Endodermal cell (in vitro differentiated cells): ENCODE results near the gene RINL. TPM values are rescaled to one million over a fixed set of nuclear protein-coding genes. Genes with fewer than 3 reads are reported as not detected.

ENCODE experiments used
- total RNA-seq, 2 donors: library from RNA; stranded (reverse); fragmentation: NEBNext Ultra II Directional in 1 of 2; extraction: Animal tissue kit (Norgen Biotek cat#: 25700) in 1 of 2; gene quantifications; 2 replicates in 1 of 2; 3 replicates in 1 of 2; pipeline ENCODE4 v1.2.1, GENCODE V29; 2021

Gene RINL
- total RNA-seq, 2 donors from 2014 or later, result 4.8 to 6.7 TPM

Other genes with a start within 250 kb of the RINL start
- 100 to 1,000 TPM; 378 to 437 TPM for gene ACTN4, start 230.6 kb downstream of the RINL start, total RNA-seq
- 10 to 100 TPM; 14.5 to 83.0 TPM for gene CAPN12, start 133.8 kb downstream of the RINL start, total RNA-seq
- gene LGALS7, start 104.8 kb downstream of the RINL start, total RNA-seq, result 1 to 10 TPM in 1 of 2 donors, not detected in 1; 1.8 TPM
- not detected for gene LGALS7B, start 89.1 kb downstream of the RINL start, total RNA-seq
- under 1 TPM; 0.49 to 0.84 TPM for gene LGALS4, start 65.3 kb downstream of the RINL start, total RNA-seq
- 100 to 1,000 TPM; 114 to 129 TPM for gene ECH1, start 46.5 kb downstream of the RINL start, total RNA-seq
- 100 to 1,000 TPM; 607 to 646 TPM for gene HNRNPL, start 28.3 kb downstream of the RINL start, total RNA-seq
- gene SIRT2, start 21.3 kb upstream of the RINL start, total RNA-seq, result 10 to 100 TPM; 10.4 to 13.7 TPM
- 10 to 100 TPM; 20.7 to 24.3 TPM for gene NFKBIB, start 21.7 kb upstream of the RINL start, total RNA-seq
- 1 to 10 TPM in 1 of 2 donors, not detected in 1; 1.2 TPM for gene CCER2, start 33.9 kb upstream of the RINL start, total RNA-seq
- 10 to 100 TPM; 53.2 to 60.2 TPM for gene SARS2, start 52.5 kb upstream of the RINL start, total RNA-seq
- 10 to 100 TPM; 37.5 to 38.3 TPM for gene MRPS12, start 52.7 kb upstream of the RINL start, total RNA-seq
- gene FBXO17, start 97.5 kb upstream of the RINL start, total RNA-seq, result 10 to 100 TPM; 21.2 to 40.3 TPM
- 10 to 100 TPM; 12.5 to 21.6 TPM for gene FBXO27, start 154.3 kb upstream of the RINL start, total RNA-seq
- gene ACP7, start 206.1 kb upstream of the RINL start, total RNA-seq, result under 1 TPM in 1 of 2 donors, not detected in 1; 0.29 TPM
- 10 to 100 TPM; 63.9 to 68.1 TPM for gene PAK4, start 247.5 kb upstream of the RINL start, total RNA-seq